ENCODE results near the gene IFNGR2. TPM values are rescaled to one million over a fixed set of nuclear protein-coding genes. Genes with fewer than 3 reads are reported as not detected.

The IFNGR2 gene
- total and polyA plus RNA-seq, 4 donors: 58.6 to 198 (median 71.6) TPM

DNA sequence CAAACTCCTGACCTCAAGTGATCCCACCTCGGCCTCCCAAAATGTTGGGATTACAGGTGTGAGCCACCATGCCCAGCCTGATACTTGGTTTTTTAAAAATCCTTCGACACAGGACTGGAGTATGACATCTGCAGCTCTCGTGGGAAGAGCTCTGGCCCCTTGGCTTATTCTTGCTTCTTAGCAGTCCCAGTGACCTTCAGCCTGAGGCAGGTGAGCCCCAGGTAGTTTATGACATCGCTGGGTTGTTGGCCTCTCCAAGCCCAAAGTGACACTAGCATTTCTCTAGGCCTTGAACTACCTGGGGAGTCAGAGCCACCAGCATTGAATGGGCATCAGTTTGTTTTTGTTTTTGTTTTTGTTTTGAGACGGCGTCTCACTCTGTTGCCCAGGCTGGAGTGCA lies 15.9 kb upstream of the IFNGR2 start:
- ATAC-seq (ENCODE audit: insufficient read depth, low FRiP score) (no peak), DNase-seq (no peak)
- H3K27me3 ChIP-seq (ENCODE audit: control insufficient read depth in 3 of 3, insufficient read depth in 3 of 3, low read length in 2 of 3): no peaks in the 10 kb centered on the region
- peaks cover 0 to 14% (median 0%) of the 10 kb centered on the region in 5 donors for H3K4me1 ChIP-seq (ENCODE audit: control insufficient read depth in 5 of 5, insufficient read depth in 5 of 5, low read length in 5 of 5)
- H3K9me3 ChIP-seq (ENCODE audit: control insufficient read depth in 4 of 4, insufficient read depth in 3 of 4, low read length in 3 of 4): no peaks in the 10 kb centered on the region
- TF ChIP-seq, protein P1, sequence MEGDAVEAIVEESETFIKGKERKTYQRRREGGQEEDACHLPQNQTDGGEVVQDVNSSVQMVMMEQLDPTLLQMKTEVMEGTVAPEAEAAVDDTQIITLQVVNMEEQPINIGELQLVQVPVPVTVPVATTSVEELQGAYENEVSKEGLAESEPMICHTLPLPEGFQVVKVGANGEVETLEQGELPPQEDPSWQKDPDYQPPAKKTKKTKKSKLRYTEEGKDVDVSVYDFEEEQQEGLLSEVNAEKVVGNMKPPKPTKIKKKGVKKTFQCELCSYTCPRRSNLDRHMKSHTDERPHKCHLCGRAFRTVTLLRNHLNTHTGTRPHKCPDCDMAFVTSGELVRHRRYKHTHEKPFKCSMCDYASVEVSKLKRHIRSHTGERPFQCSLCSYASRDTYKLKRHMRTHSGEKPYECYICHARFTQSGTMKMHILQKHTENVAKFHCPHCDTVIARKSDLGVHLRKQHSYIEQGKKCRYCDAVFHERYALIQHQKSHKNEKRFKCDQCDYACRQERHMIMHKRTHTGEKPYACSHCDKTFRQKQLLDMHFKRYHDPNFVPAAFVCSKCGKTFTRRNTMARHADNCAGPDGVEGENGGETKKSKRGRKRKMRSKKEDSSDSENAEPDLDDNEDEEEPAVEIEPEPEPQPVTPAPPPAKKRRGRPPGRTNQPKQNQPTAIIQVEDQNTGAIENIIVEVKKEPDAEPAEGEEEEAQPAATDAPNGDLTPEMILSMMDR (IDR thresholded peaks at IDR 0.05; ENCODE audit: control extremely low read depth, extremely low read depth): no peak
- no peaks in the 10 kb centered on the region for H3K36me3 ChIP-seq (ENCODE audit: control insufficient read depth in 4 of 4, insufficient read depth in 4 of 4, low read length in 4 of 4)
- H3K4me3 ChIP-seq: no peak overlapping the region
- WGBS, 2 donors: 95 to 97% methylated on average over 6 of the region's 6 CpGs
- no peak overlapping the region for H3K9ac ChIP-seq (ENCODE audit: insufficient read depth in 1 of 2, low read length in 2 of 2)
- H3K27ac ChIP-seq (ENCODE audit: low read depth in 1 of 2, low read length in 1 of 2): no peak overlapping the region

DNA sequence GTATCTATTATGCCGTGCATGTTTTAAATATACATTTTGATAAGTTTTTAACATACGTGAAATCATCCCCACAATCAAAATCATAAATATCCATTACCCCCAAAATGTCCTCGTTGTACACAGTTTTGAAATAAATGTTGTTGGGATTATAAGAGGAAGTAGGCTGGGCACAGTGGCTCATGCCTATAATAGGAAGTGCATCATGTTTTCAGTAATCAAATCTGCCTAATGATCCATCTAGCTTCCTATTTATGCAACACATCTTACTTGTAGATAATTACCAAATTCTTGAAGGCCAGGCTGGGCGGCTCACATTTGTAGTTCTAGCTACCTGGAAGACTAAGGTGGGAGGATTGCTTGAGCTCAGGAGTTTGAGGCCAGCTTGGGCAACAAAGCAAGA lies 15.0 kb upstream of the IFNGR2 start:
- Histone ChIP-seq H3K4me3 (no peak overlapping the region), H3K9me3 (ENCODE audit: control insufficient read depth in 4 of 4, insufficient read depth in 3 of 4, low read length in 3 of 4) (no peaks in the 10 kb centered on the region), H3K27ac (ENCODE audit: low read depth in 1 of 2, low read length in 1 of 2) (no peak overlapping the region), H3K27me3 (ENCODE audit: control insufficient read depth in 3 of 3, insufficient read depth in 3 of 3, low read length in 2 of 3) (no peaks in the 10 kb centered on the region), H3K4me1 (ENCODE audit: control insufficient read depth in 5 of 5, insufficient read depth in 5 of 5, low read length in 5 of 5) (peaks cover 0 to 5% (median 0%) of the 10 kb centered on the region in 5 donors), H3K36me3 (ENCODE audit: control insufficient read depth in 4 of 4, insufficient read depth in 4 of 4, low read length in 4 of 4) (no peaks in the 10 kb centered on the region), H3K9ac (ENCODE audit: insufficient read depth in 1 of 2, low read length in 2 of 2) (no peak overlapping the region)
- no peak for ATAC-seq (ENCODE audit: insufficient read depth, low FRiP score)
- TF ChIP-seq, protein P1 (IDR thresholded peaks at IDR 0.05; ENCODE audit: control extremely low read depth, extremely low read depth): no peak
- WGBS, 2 donors: 41 to 62% methylated on average over 4 of the region's 4 CpGs
- no peak for DNase-seq

DNA sequence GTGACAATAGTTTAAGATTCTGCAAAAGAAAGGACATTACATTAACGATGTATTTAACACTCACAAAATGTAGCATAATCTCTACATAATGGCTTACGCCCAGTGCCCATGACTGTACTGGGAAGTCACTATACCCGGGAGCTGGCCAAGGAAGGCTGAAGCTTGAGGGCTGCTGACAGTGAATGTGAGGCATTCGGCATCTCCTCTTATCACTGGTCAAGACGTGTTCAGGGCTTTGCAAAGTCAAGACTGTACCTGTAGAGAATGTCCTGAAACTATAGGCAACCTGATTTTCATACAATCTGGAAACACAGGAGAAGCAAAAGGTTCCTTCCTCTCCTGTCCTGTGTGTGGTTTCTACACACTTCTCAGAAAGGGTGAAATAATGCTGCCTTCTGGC lies 12.7 kb upstream of the IFNGR2 start:
- 84 to 89% methylated on average over 5 of the region's 5 CpGs for WGBS, 2 donors
- TF ChIP-seq, protein P1 (IDR thresholded peaks at IDR 0.05; ENCODE audit: control extremely low read depth, extremely low read depth): no peak

DNA sequence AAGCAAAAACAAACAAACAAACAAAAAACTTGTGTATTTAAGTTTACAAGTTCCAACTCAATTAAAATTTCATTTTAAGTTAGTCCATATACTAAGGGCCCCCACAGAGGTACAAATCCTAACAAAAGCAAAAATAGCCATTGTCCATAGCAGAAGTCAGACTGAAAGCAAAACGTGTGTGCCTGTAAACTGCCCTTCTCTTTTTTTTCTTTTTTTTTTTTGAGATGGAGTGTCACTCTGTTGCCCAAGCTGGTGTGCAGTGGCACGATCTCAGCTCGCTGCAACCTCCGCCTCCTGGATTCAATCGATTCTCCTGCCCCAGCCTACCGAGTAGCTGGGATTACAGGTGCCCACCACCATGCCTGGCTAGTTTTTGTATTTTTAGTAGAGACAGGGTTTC lies 11.6 kb upstream of the IFNGR2 start:
- no peaks in the 10 kb centered on the region for H3K36me3 ChIP-seq (ENCODE audit: control insufficient read depth in 4 of 4, insufficient read depth in 4 of 4, low read length in 4 of 4)
- TF ChIP-seq, protein P1 (IDR thresholded peaks at IDR 0.05; ENCODE audit: control extremely low read depth, extremely low read depth): no peak
- H3K27ac ChIP-seq (ENCODE audit: low read depth in 1 of 2, low read length in 1 of 2): no peak overlapping the region
- H3K4me3 ChIP-seq: no peak overlapping the region
- no peak for DNase-seq
- H3K27me3 ChIP-seq (ENCODE audit: control insufficient read depth in 3 of 3, insufficient read depth in 3 of 3, low read length in 2 of 3): no peaks in the 10 kb centered on the region
- H3K9me3 ChIP-seq (ENCODE audit: control insufficient read depth in 4 of 4, insufficient read depth in 3 of 4, low read length in 3 of 4): no peaks in the 10 kb centered on the region
- ATAC-seq (ENCODE audit: insufficient read depth, low FRiP score): no peak
- WGBS, 2 donors: 42 to 60% methylated on average over 6 of the region's 6 CpGs
- H3K9ac ChIP-seq (ENCODE audit: insufficient read depth in 1 of 2, low read length in 2 of 2): no peak overlapping the region
- H3K4me1 ChIP-seq (ENCODE audit: control insufficient read depth in 5 of 5, insufficient read depth in 5 of 5, low read length in 5 of 5): peaks cover 0 to 4% (median 0%) of the 10 kb centered on the region in 5 donors

More for the DNA sequence above, 12.7 kb upstream of the IFNGR2 start:
- no peaks in the 10 kb centered on the region for H3K9me3 ChIP-seq (ENCODE audit: control insufficient read depth in 4 of 4, insufficient read depth in 3 of 4, low read length in 3 of 4)
- ATAC-seq (ENCODE audit: insufficient read depth, low FRiP score): no peak
- H3K9ac ChIP-seq (ENCODE audit: insufficient read depth in 1 of 2, low read length in 2 of 2): no peak overlapping the region
- no peak for DNase-seq
- H3K4me3 ChIP-seq: no peak overlapping the region
- H3K27me3 ChIP-seq (ENCODE audit: control insufficient read depth in 3 of 3, insufficient read depth in 3 of 3, low read length in 2 of 3): no peaks in the 10 kb centered on the region
- no peaks in the 10 kb centered on the region for H3K36me3 ChIP-seq (ENCODE audit: control insufficient read depth in 4 of 4, insufficient read depth in 4 of 4, low read length in 4 of 4)
- H3K27ac ChIP-seq (ENCODE audit: low read depth in 1 of 2, low read length in 1 of 2): no peak overlapping the region
- no peaks in the 10 kb centered on the region for H3K4me1 ChIP-seq (ENCODE audit: control insufficient read depth in 5 of 5, insufficient read depth in 5 of 5, low read length in 5 of 5)

Data from lung (tissue), 12 donors.